Spinal cord (tissue), 10 donors: ENCODE measurements around the gene CDR2L. TPM values are rescaled to one million over a fixed set of nuclear protein-coding genes. Genes with fewer than 3 reads are reported as not detected.

ENCODE experiments used
- DNase-seq, 6 donors: peaks; one replicate each; pipeline versions ENCODE4 v3.0.0 to v3.0.0-alpha.2; 2013 to 2015; ENCODE audit warnings: low spot score in 6 of 6, low read depth in 4 of 6
- H3K27ac ChIP-seq: one replicate; pipeline ENCODE4 v1.5.1; 2013; ENCODE audit warnings: low read depth, low read length, control low read depth
- H3K27me3 ChIP-seq: one replicate; pipeline ENCODE4 v1.6.1; 2013; ENCODE audit warnings: low read length; ENCODE audit not compliant: control insufficient read depth, insufficient read depth
- H3K36me3 ChIP-seq: one replicate; pipeline ENCODE4 v1.6.1; 2013; ENCODE audit warnings: low read length; ENCODE audit not compliant: control insufficient read depth, insufficient read depth
- H3K4me1 ChIP-seq: one replicate; pipeline ENCODE4 v1.6.1; 2013; ENCODE audit warnings: low read length; ENCODE audit not compliant: control insufficient read depth, insufficient read depth
- H3K4me3 ChIP-seq: one replicate; pipeline ENCODE4 v1.5.1; 2013; ENCODE audit warnings: low read depth, low read length, control low read depth
- H3K9me3 ChIP-seq: one replicate; pipeline ENCODE4 v1.6.1; 2013; ENCODE audit warnings: low read length; ENCODE audit not compliant: control insufficient read depth, insufficient read depth
- WGBS: methylation state at CpG from one replicate; pipeline ENCODE4 v1.1.5; 2013; ENCODE audit warnings: missing lambda C conversion rate; ENCODE audit not compliant: insufficient coverage; 5-methylcytosine and 5-hydroxymethylcytosine counted together
- polyA plus RNA-seq, 2 donors: library from polyadenylated mRNA; unstranded; fragments of 120-200 nt; gene quantifications; one replicate each; pipeline ENCODE4 v1.2.1, GENCODE V29; 2013; ENCODE audit not compliant: insufficient read length in 2 of 2
- total RNA-seq, 2 donors: library from RNA; depleted of rRNA in 1 of 2; stranded (reverse); fragments of 120-200 nt in 1 of 2; fragments of >200 nt in 1 of 2; gene quantifications; one replicate each; pipeline versions ENCODE4 v1.2.3 to v1.2.4, GENCODE V29; 2013 to 2014
- donor health status: healthy.

Gene CDR2L
- total and polyA plus RNA-seq, 4 donors, result 7.3 to 25.4 (median 16.1) TPM

DNA sequence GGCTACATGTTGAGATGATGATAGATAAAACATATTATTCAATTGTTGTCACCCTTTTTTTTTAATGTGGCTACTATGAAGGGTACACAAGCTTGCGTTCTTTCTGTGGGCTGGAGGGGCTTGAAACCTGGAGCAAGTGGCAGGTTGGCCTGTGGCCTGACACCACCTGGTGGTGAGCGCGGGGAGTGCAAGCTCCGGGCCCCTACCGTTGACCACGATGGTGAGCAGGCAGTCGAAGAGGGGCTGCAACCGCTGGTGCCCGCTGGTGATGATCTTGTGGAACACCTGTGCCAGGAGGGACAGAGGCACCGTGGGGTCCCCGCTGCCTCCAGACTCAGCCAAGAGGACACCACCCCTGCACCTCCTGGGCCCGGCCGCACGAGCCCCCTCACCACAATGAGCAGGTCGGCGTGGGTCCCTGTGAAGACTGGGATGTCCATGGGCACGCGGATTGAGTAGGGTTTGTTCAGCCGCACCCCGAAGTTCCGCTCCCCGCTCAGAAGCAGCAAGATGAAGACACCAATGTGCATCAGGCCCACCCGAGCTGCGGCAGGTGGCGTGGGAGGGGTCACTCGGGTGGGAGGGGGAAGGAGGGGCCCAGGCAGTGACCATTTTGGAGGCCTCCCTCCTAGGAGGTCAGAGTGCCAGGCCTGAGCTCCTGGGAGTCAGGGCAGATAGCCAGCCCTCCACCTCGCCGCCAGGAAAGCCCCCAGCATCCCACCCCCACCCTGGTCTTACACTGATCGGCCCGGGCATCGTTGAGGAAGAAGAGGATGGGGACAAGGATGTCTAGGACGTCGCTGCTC, 29.3 kb upstream of the CDR2L start:
- Histone ChIP-seq H3K4me1 (peaks cover 20% of the 10 kb centered on the region), H3K27me3 (no peaks in the 10 kb centered on the region), H3K27ac (no peak overlapping the region), H3K9me3 (no peaks in the 10 kb centered on the region), H3K4me3 (no peak overlapping the region), H3K36me3 (peaks cover 77% of the 10 kb centered on the region)
- DNase-seq, result peak in 4 of 6 donors; percentile 13 to 86 (median 60)
- WGBS, result 37% methylated on average over 23 of the region's 33 CpGs

DNA sequence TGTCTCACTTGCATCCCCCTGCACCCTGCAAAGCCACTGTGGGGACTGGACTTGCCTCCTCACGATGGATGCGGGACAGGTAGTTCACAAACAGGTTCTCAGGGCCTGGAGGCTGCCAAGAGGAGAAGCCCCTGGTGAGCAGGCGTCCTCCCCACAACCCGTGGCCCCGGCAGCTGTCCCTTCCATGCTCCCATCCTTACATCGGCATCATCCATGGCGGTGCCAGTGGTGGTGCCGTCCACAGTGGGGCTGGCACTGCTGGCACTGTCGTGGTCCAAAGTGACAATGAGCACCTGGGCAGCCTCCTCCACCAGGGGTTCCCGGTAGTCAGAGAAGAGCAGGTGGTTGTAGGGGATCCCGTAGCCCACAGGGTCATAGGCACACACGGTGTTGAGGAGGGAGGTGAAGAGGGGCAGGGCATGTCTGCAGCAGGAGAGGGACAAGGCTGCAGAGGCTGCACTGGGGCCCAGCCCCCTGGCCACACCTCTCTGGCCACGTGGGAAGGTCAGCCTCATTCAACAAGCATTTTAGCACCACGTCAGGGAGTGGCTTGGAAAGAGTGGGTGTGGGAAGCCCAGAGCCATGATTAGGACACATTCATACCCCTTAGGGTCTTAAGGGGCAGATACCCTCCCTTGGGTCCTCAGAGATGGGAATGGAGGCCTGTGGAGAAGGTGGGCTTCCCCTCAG, 27.5 kb upstream of the CDR2L start:
- H3K4me1 ChIP-seq, result peaks cover 29% of the 10 kb centered on the region
- peaks cover 73% of the 10 kb centered on the region for H3K36me3 ChIP-seq
- H3K9me3 ChIP-seq, result no peaks in the 10 kb centered on the region
- 84% methylated on average over 9 of the region's 14 CpGs for WGBS
- DNase-seq, result no peak
- H3K27me3 ChIP-seq, result no peaks in the 10 kb centered on the region
- H3K27ac ChIP-seq, result no peak overlapping the region
- no peak overlapping the region for H3K4me3 ChIP-seq

DNA sequence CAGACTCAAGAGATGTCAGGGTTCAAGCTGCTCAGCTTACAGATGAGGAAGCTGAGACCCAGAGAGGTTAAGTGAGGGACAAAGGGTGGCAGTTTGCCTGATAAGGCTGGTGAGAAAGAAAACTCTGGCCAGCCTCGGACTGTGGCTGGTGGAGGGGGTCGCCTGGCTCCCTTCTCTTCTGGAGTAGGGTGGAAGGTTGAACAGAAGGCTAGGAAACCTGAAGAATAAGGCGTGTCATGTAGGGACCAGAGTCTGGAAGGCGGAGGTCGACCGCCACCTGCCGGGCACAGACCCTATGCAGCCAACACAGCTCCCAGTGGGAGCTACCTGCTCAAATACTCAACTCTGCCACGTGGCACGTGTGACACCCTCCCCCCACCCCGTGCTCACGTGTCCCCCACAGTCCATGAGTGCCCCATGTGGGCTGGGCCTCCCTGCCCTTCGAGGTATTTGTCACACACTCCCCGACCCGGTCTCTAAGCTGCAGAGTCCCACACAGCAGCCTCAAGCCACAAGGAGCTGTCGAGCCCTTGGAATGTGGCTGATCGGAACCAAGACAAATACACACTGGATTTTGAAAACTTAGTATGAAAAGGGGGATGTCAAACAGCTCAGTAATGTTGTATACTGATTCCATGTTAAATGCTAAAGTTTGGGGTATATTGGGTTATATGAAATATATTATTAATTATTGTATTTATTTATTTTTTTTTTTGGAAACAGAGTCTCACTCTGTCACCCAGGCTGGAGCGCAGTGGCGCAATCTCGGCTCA, 26.7 kb upstream of the CDR2L start:
- H3K4me3 ChIP-seq, result no peak overlapping the region
- peak in 1 of 6 donors; percentile 56 for DNase-seq
- 22% methylated on average over 10 of the region's 19 CpGs for WGBS
- no peaks in the 10 kb centered on the region for H3K9me3 ChIP-seq
- H3K36me3 ChIP-seq, result peaks cover 68% of the 10 kb centered on the region
- H3K4me1 ChIP-seq, result peaks cover 29% of the 10 kb centered on the region
- H3K27ac ChIP-seq, result no peak overlapping the region
- no peaks in the 10 kb centered on the region for H3K27me3 ChIP-seq

DNA sequence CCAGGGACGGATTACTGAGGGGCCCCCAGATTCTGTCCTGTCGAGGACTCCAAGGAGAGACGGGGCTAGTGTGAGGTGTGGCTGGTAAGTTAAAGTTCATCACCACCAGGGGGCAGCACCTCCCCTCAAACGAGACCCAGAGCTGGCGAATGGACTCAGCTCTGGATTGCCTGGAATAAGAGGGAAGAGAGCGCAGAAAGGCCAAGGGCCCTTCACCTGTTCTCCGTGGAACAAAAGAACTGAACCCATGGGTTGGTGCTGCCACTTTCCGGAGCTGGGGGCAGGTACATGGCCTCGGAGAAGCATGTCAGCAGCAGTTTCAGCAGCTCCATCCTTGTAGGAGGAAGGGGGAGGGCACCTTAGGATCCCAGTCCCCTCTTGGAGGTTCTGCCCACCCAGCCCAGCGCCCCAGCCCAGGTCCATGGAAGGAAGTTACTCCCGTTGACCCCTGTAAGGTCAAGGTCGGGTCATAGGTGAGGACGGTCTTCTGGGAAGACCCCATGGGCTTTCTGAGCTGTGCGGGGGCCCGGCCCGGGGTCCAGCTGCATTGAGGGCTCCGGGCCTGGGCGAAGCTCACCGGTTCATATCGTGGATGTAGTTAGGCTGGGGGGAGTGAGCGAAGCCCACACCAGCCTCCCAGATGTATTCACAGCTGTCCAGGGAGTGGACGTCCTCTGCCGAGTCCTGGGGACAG, 25.6 kb upstream of the CDR2L start:
- no peaks in the 10 kb centered on the region for H3K27me3 ChIP-seq
- peaks cover 29% of the 10 kb centered on the region for H3K4me1 ChIP-seq
- H3K27ac ChIP-seq, result no peak overlapping the region
- WGBS, result 46% methylated on average over 23 of the region's 23 CpGs
- H3K36me3 ChIP-seq, result peaks cover 58% of the 10 kb centered on the region
- H3K4me3 ChIP-seq, result no peak overlapping the region
- H3K9me3 ChIP-seq, result no peaks in the 10 kb centered on the region
- peak; percentile 44 to 96 (median 78) for DNase-seq

DNA sequence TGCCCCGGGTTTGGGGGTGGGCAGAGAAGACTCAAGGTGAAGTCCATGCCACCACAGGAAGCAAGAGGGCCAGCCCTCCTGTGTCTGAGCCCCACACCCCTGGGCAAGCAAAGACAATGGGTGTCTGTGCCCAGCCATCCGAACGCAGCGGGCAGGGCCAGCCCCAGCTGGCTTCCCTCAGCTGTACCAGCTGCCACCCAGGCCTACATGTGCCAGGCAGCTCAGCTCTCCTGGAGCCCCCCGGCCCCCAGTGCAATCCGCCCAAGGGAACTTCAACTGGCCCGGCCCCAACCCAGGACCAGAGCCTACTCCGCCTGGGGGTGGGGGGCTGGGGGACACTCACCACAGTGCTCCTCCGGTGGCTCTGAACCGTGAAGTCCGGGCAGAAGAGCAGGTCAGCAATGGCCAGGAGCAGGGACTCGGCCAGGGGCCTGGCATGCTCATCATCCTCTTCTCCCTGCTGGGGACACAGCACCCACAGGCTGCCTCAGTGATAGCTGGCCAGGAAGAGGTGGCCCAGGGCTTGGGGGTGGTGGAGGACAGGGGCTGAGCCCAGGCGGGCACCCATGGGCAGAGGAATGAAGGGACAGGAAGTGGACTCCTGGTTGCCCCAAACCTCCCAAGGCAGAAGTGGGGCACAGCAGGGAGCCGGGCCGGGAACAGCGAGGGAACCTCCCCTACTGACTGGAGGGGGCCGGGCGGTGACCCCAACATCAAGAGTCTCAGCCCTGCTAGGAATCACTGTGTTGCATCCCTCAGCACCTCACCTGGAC, 24.6 kb upstream of the CDR2L start:
- H3K27ac ChIP-seq, result peak overlapping the region; percentile 31
- no peak overlapping the region for H3K4me3 ChIP-seq
- no peaks in the 10 kb centered on the region for H3K9me3 ChIP-seq
- 67% methylated on average over 14 of the region's 18 CpGs for WGBS
- H3K27me3 ChIP-seq, result no peaks in the 10 kb centered on the region
- DNase-seq, result peak in 2 of 6 donors; percentile 12 to 43
- H3K36me3 ChIP-seq, result peaks cover 57% of the 10 kb centered on the region
- peaks cover 29% of the 10 kb centered on the region for H3K4me1 ChIP-seq

DNA sequence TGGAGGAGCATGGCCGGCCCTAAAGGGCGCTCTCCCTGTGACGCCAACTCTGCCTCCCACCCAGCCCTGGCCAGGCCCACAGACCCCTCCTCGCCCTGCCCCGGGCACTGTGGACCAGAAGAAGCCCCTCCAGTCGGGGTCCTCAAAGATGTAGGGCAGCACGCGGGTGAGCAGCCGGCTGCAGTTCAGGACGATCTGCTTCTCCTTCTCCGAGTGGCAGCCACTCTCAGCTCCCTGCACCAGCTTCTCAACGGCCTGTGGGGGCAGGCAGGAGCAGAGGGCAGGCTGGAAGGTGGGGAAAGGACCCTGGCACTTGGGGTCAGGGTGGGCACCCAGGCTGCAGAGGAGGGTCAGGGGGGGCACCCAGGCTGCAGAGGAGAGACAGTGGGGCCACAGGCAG, 23.8 kb upstream of the CDR2L start:
- 75% methylated on average over 6 of the region's 12 CpGs for WGBS
- Histone ChIP-seq H3K36me3 (peaks cover 50% of the 10 kb centered on the region), H3K27ac (no peak overlapping the region), H3K4me1 (peaks cover 25% of the 10 kb centered on the region), H3K4me3 (no peak overlapping the region), H3K27me3 (no peaks in the 10 kb centered on the region), H3K9me3 (no peaks in the 10 kb centered on the region)
- no peak for DNase-seq

DNA sequence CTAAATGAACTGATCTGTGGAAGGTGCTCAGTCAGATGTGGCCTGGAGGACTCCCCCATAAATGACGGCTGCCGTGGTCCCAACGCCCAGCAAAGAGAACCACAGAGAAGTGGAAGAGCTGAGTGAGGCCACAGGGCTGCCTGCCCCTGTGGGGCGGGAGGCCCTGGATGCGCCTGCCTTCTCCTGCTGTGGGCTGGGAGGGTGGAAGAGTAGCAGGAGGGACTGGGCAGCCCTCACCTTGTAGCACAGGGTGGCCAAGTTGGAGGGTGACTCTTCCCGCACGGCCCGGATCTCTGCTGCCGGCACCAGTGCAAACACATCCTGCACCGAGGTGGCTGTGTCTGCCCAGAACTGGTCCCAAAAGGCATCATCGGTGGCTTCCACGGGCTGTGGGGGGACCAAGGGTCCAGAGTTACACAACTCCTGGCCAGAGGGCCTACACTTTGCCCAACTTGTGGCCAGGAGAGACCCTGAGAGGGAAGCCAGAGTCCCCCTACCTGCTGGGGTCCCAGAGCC, 23.1 kb upstream of the CDR2L start:
- H3K9me3 ChIP-seq, result no peaks in the 10 kb centered on the region
- no peak for DNase-seq
- H3K4me1 ChIP-seq, result peaks cover 25% of the 10 kb centered on the region
- WGBS, result 91% methylated on average over 12 of the region's 12 CpGs
- H3K27me3 ChIP-seq, result no peaks in the 10 kb centered on the region
- H3K36me3 ChIP-seq, result peaks cover 44% of the 10 kb centered on the region
- H3K4me3 ChIP-seq, result no peak overlapping the region
- H3K27ac ChIP-seq, result no peak overlapping the region

DNA sequence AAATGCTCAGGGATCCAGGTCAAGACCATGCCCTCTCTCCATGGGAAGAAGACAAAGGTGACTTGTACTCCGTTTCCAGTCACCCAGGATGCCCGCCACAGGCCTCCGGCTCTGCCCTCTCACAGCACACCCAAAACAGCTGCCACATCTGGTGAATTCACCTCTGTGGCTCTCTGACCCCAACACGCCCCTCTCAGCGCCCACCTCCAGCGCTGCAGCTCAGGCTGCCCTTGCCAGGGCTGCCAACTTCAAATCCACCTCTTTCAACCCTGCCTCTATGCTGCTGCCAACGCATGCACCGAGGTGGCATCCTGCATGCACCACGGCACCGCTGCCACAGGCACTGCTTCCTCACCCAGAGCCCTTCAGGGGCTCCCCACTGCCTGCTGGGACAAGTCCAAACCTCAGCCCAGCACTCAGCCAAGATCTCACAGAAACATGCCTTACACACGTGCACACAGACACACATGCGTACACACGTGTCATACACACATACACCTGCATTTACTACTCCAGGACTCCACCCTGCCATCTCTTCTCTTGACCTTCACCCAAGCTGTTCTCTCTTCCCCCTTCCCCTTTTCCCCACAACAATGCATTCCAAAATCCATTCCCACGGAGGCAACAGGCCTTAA, 22.3 kb upstream of the CDR2L start:
- H3K9me3 ChIP-seq, result no peaks in the 10 kb centered on the region
- H3K4me3 ChIP-seq, result no peak overlapping the region
- H3K27me3 ChIP-seq, result no peaks in the 10 kb centered on the region
- peaks cover 25% of the 10 kb centered on the region for H3K4me1 ChIP-seq
- no peak overlapping the region for H3K27ac ChIP-seq
- H3K36me3 ChIP-seq, result peaks cover 38% of the 10 kb centered on the region
- no peak for DNase-seq
- WGBS, result 88% methylated on average over 13 of the region's 14 CpGs
